ENCODE data around the gene ZNF485.

DNA sequence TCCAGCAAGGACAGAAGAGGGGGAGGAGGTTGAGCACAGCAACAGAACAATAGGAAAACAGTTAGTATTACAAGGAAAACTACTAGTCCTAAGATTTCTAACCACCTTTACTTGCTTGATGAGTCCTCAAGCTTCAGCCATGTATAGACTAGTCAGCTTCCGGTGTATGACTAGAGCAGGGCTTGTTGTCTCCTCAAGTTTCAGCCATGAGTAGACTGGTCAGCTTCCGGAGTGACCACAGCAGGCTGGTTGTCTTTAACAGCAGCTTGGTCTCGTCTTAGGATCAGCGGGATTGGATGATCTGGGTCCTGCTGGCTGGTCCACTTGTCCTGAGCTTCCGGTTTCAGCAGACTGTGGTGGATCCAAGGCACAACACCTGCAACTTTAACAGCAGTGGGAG, 21.2 kb upstream of the ZNF485 start:
- TF ChIP-seq, protein P1, sequence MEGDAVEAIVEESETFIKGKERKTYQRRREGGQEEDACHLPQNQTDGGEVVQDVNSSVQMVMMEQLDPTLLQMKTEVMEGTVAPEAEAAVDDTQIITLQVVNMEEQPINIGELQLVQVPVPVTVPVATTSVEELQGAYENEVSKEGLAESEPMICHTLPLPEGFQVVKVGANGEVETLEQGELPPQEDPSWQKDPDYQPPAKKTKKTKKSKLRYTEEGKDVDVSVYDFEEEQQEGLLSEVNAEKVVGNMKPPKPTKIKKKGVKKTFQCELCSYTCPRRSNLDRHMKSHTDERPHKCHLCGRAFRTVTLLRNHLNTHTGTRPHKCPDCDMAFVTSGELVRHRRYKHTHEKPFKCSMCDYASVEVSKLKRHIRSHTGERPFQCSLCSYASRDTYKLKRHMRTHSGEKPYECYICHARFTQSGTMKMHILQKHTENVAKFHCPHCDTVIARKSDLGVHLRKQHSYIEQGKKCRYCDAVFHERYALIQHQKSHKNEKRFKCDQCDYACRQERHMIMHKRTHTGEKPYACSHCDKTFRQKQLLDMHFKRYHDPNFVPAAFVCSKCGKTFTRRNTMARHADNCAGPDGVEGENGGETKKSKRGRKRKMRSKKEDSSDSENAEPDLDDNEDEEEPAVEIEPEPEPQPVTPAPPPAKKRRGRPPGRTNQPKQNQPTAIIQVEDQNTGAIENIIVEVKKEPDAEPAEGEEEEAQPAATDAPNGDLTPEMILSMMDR (IDR thresholded peaks at IDR 0.05), result no peak
- no peak for TF ChIP-seq POLR2A (IDR thresholded peaks at IDR 0.05)

Data from esophagus squamous epithelium (tissue), 4 donors.